ENCODE measurements around the gene LIPG.
"Not testable (repeated sequence)": the region's sequence is repeated elsewhere in the genome, so short reads cannot be mapped to it uniquely, and the experiment has no call there.

GRCh38 chr18:49515003-49515402, 46.9 kb upstream of the LIPG start:
- TF ChIP-seq ZFP30 (CRISPR knock-in tag; IDR thresholded peaks at IDR 0.05); POU6F1 (CRISPR knock-in tag; IDR thresholded peaks at IDR 0.05; ENCODE audit: borderline replicate concordance, low read depth); GLIS3 (CRISPR knock-in tag; IDR thresholded peaks at IDR 0.05); ZNF8 (CRISPR knock-in tag; IDR thresholded peaks at IDR 0.05); CREB5 (CRISPR knock-in tag; IDR thresholded peaks at IDR 0.05; ENCODE audit: low read depth); ESRRG (CRISPR knock-in tag; IDR thresholded peaks at IDR 0.05); ZC3H10 (CRISPR knock-in tag; IDR thresholded peaks at IDR 0.05); TOX (CRISPR knock-in tag; IDR thresholded peaks at IDR 0.05; ENCODE audit: borderline replicate concordance); OSR1 (CRISPR knock-in tag; IDR thresholded peaks at IDR 0.05): not testable (repeated sequence)

Measured in SK-N-SH treated with all-trans-retinoic acid at 6 μM for 48 hours (cell line).